HEK293T (cell line): ENCODE measurements around the gene SHISAL1.

Source experiments
- FOXM1 ChIP-seq: fragments of 450-650 bp; IDR thresholded peaks from 2 replicates; pipeline ENCODE4 v1.6.1; 2017; ENCODE audit warnings: mild to moderate bottlenecking, borderline replicate concordance
- ZNF384 ChIP-seq: fragments of 450-650 bp; IDR thresholded peaks from 2 replicates; pipeline ENCODE4 v1.6.1; 2016

- TF ChIP-seq FOXM1: no peak
- TF ChIP-seq ZNF384: no peak
Observed at GRCh38 chr22:44213489-44214043, 99.2 kb downstream of the SHISAL1 start.
